ENCODE results near the gene PAPPA. TPM values are rescaled to one million over a fixed set of nuclear protein-coding genes. Genes with fewer than 3 reads are reported as not detected.
A peak's percentile ranks its signal among the peaks of the same experiment; 100 is the strongest.

Gene PAPPA
- total RNA-seq, 1 experiment from 2014 or later, result 0.22 TPM

GRCh38 chr9:116179568-116179967 lies 26.0 kb downstream of the PAPPA start (continued):
- no peak for TF ChIP-seq ZNF281 (CRISPR knock-in tag; IDR thresholded peaks at IDR 0.05)

GRCh38 chr9:116181853-116182610 lies 28.4 kb downstream of the PAPPA start:
- ATAC-seq (peak; percentile 67), DNase-seq (ENCODE audit: low spot score) (no peak)
- Mint-ChIP-seq H3K27ac (no peak overlapping the region), H3K4me3 (no peak overlapping the region), H3K36me3 (no peaks in the 10 kb centered on the region), H3K4me1 (no peaks in the 10 kb centered on the region), H3K27me3 (ENCODE audit: low read depth) (peaks cover 31% of the 10 kb centered on the region), H3K9me3 (no peaks in the 10 kb centered on the region)
- no peak for TF ChIP-seq CREB1 (CRISPR knock-in tag; IDR thresholded peaks at IDR 0.05)
- no peak for TF ChIP-seq ZBTB43 (CRISPR knock-in tag; IDR thresholded peaks at IDR 0.05)
- no peak for TF ChIP-seq ZNF232 (CRISPR knock-in tag; IDR thresholded peaks at IDR 0.05)
- no peak for TF ChIP-seq ATF2 (CRISPR knock-in tag; IDR thresholded peaks at IDR 0.05; ENCODE audit: borderline replicate concordance, low read depth)
- TF ChIP-seq GTF2I (CRISPR knock-in tag; conservative IDR thresholded peaks at IDR 0.05), result no peak
- no peak for TF ChIP-seq E2F1 (CRISPR knock-in tag; IDR thresholded peaks at IDR 0.05)
- no peak for TF ChIP-seq ZNF281 (CRISPR knock-in tag; IDR thresholded peaks at IDR 0.05)
- TF ChIP-seq GABPB1 (CRISPR knock-in tag; IDR thresholded peaks at IDR 0.05), result no peak
- TF ChIP-seq CBFB (CRISPR knock-in tag; IDR thresholded peaks at IDR 0.05; ENCODE audit: low read depth), result no peak
- TF ChIP-seq, protein P1, sequence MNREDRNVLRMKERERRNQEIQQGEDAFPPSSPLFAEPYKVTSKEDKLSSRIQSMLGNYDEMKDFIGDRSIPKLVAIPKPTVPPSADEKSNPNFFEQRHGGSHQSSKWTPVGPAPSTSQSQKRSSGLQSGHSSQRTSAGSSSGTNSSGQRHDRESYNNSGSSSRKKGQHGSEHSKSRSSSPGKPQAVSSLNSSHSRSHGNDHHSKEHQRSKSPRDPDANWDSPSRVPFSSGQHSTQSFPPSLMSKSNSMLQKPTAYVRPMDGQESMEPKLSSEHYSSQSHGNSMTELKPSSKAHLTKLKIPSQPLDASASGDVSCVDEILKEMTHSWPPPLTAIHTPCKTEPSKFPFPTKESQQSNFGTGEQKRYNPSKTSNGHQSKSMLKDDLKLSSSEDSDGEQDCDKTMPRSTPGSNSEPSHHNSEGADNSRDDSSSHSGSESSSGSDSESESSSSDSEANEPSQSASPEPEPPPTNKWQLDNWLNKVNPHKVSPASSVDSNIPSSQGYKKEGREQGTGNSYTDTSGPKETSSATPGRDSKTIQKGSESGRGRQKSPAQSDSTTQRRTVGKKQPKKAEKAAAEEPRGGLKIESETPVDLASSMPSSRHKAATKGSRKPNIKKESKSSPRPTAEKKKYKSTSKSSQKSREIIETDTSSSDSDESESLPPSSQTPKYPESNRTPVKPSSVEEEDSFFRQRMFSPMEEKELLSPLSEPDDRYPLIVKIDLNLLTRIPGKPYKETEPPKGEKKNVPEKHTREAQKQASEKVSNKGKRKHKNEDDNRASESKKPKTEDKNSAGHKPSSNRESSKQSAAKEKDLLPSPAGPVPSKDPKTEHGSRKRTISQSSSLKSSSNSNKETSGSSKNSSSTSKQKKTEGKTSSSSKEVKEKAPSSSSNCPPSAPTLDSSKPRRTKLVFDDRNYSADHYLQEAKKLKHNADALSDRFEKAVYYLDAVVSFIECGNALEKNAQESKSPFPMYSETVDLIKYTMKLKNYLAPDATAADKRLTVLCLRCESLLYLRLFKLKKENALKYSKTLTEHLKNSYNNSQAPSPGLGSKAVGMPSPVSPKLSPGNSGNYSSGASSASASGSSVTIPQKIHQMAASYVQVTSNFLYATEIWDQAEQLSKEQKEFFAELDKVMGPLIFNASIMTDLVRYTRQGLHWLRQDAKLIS (CRISPR knock-in tag; IDR thresholded peaks at IDR 0.05; ENCODE audit: borderline replicate concordance), result no peak
- TF ChIP-seq ZNF219 (CRISPR knock-in tag; IDR thresholded peaks at IDR 0.05; ENCODE audit: borderline replicate concordance), result no peak
- TF ChIP-seq ELF4 (CRISPR knock-in tag; IDR thresholded peaks at IDR 0.05; ENCODE audit: low read depth), result no peak
- CTCF ChIA-PET, result interaction anchor here (1.0 kb wide), 1 partner anchor 35 kb away, joined by 3 read pairs; no protein-coding TSS in a partner anchor
- POLR2A ChIA-PET, result no interaction called here

Data from WTC11 (cell line).